Measurements from ENCODE around the gene PCDHGA3. TPM values are rescaled to one million over a fixed set of nuclear protein-coding genes. Genes with fewer than 3 reads are reported as not detected.
"Not testable (repeated sequence)": the region's sequence is repeated elsewhere in the genome, so short reads cannot be mapped to it uniquely, and the experiment has no call there.

Gene PCDHGA3
- total and polyA plus RNA-seq, 2 experiments from 2014 or later = not detected

- Histone ChIP-seq H3K27me3 (no peaks in the 10 kb centered on the region), H4K20me1 (ENCODE audit: insufficient read depth, poor library complexity, severe bottlenecking) (no peaks in the 10 kb centered on the region), H3K9me2 (replicated peaks; ENCODE audit: insufficient read depth) (no peaks in the 10 kb centered on the region), H3K9me3 (ENCODE audit: low read depth) (peaks cover 3% of the 10 kb centered on the region), H3K36me3 (replicated peaks; ENCODE audit: insufficient read depth, low read depth) (no peaks in the 10 kb centered on the region), H2AFZ (no peak within 1 kb of the TSS), H3K27ac (no peak within 1 kb of the TSS), H3K4me3 (no peak within 1 kb of the TSS), H3K79me2 (no peaks in the 10 kb centered on the region), H3K4me1 (ENCODE audit: insufficient read depth) (no peaks in the 10 kb centered on the region), H3K4me2 (no peak within 1 kb of the TSS)
- TF ChIP-seq EZH2 (IDR thresholded peaks at IDR 0.05; ENCODE audit: borderline replicate concordance) = no peak
- no peak for DNase-seq (ENCODE audit: low spot score)
- WGBS (ENCODE audit: low lambda C conversion rate, missing lambda C conversion rate) = 84% methylated on average over 27 of the region's 27 CpGs
Measured at GRCh38 chr5:141338538-141339306, 4.9 kb upstream of the PCDHGA3 start, which contains the start of gene PCDHGA2. Gene PCDHGA2 (plus strand): TSS chr5:141338760.

GRCh38 chr5:141340781-141341354 is 2.8 kb upstream of the PCDHGA3 start:
- not testable (repeated sequence) for H3K27ac ChIP-seq; H3K27me3 ChIP-seq; H3K9me3 ChIP-seq (ENCODE audit: low read depth); H3K79me2 ChIP-seq; H3K4me2 ChIP-seq; H3K36me3 ChIP-seq (replicated peaks; ENCODE audit: insufficient read depth, low read depth); H4K20me1 ChIP-seq (ENCODE audit: insufficient read depth, poor library complexity, severe bottlenecking); H3K9me2 ChIP-seq (replicated peaks; ENCODE audit: insufficient read depth); H2AFZ ChIP-seq; DNase-seq (ENCODE audit: low spot score); H3K4me3 ChIP-seq; H3K4me1 ChIP-seq (ENCODE audit: insufficient read depth)
- WGBS (ENCODE audit: low lambda C conversion rate, missing lambda C conversion rate) = 95% methylated on average over 29 of the region's 45 CpGs

GRCh38 chr5:141342773-141343172 is 856 bp upstream of the PCDHGA3 start:
- 54% methylated on average over 1 of the region's 1 CpG for WGBS (ENCODE audit: low lambda C conversion rate, missing lambda C conversion rate)
- no peaks in the 10 kb centered on the region for H3K9me3 ChIP-seq (ENCODE audit: low read depth)
- no peaks in the 10 kb centered on the region for H3K4me1 ChIP-seq (ENCODE audit: insufficient read depth)
- H3K79me2 ChIP-seq = no peaks in the 10 kb centered on the region
- no peak overlapping the region for H3K4me2 ChIP-seq
- no peak for DNase-seq (ENCODE audit: low spot score)
- H3K27ac ChIP-seq = no peak overlapping the region
- TF ChIP-seq CTCF (IDR thresholded peaks at IDR 0.05; ENCODE audit: poor library complexity) (no peak), EZH2phosphoT487 (IDR thresholded peaks at IDR 0.05; ENCODE audit: low read depth, severe bottlenecking, unreplicated experiment) (no peak)
- H3K36me3 ChIP-seq (replicated peaks; ENCODE audit: insufficient read depth, low read depth) = no peaks in the 10 kb centered on the region
- no peaks in the 10 kb centered on the region for H3K9me2 ChIP-seq (replicated peaks; ENCODE audit: insufficient read depth)
- H3K27me3 ChIP-seq = no peaks in the 10 kb centered on the region
- no peak overlapping the region for H2AFZ ChIP-seq
- H3K4me3 ChIP-seq = no peak overlapping the region
- no peaks in the 10 kb centered on the region for H4K20me1 ChIP-seq (ENCODE audit: insufficient read depth, poor library complexity, severe bottlenecking)

- TF ChIP-seq EZH2phosphoT487 (IDR thresholded peaks at IDR 0.05; ENCODE audit: low read depth, severe bottlenecking, unreplicated experiment) (no peak), EZH2 (IDR thresholded peaks at IDR 0.05; ENCODE audit: borderline replicate concordance) (no peak), CTCF (IDR thresholded peaks at IDR 0.05; ENCODE audit: poor library complexity) (no peak)
- no peaks in the 10 kb centered on the region for H3K9me2 ChIP-seq (replicated peaks; ENCODE audit: insufficient read depth)
- H3K4me3 ChIP-seq = no peak overlapping the region
- 96% methylated on average over 31 of the region's 31 CpGs for WGBS (ENCODE audit: low lambda C conversion rate, missing lambda C conversion rate)
- no peaks in the 10 kb centered on the region for H3K4me1 ChIP-seq (ENCODE audit: insufficient read depth)
- H3K4me2 ChIP-seq = no peak overlapping the region
- H3K36me3 ChIP-seq (replicated peaks; ENCODE audit: insufficient read depth, low read depth) = no peaks in the 10 kb centered on the region
- H3K27me3 ChIP-seq = no peaks in the 10 kb centered on the region
- H4K20me1 ChIP-seq (ENCODE audit: insufficient read depth, poor library complexity, severe bottlenecking) = no peaks in the 10 kb centered on the region
- no peaks in the 10 kb centered on the region for H3K79me2 ChIP-seq
- no peak overlapping the region for H2AFZ ChIP-seq
- no peak for DNase-seq (ENCODE audit: low spot score)
- H3K9me3 ChIP-seq (ENCODE audit: low read depth) = no peaks in the 10 kb centered on the region
- H3K27ac ChIP-seq = no peak overlapping the region
Measured at GRCh38 chr5:141343953-141344463, 379 bp downstream of the PCDHGA3 start.

Measured in hepatocyte (in vitro differentiated cells).